Gastroesophageal sphincter (tissue), 3 donors: ENCODE measurements around the gene AMPD1.

Experiments used
- EP300 ChIP-seq: sonication (generic); formaldehyde crosslinking; IDR thresholded peaks from one replicate; pipeline ENCODE4 v1.6.1; 2017; ENCODE audit warnings: antibody characterized with exemption, mild to moderate bottlenecking
- POLR2A ChIP-seq, 2 donors: fragments of 450-650 bp; IDR thresholded peaks; one replicate each; pipeline ENCODE4 v1.6.1; 2017; ENCODE audit warnings: antibody characterized with exemption in 2 of 2, mild to moderate bottlenecking in 2 of 2, moderate library complexity in 1 of 2
- POLR2AphosphoS5 ChIP-seq: sonication (generic); formaldehyde crosslinking; IDR thresholded peaks from one replicate; pipeline ENCODE4 v1.6.1; 2017; ENCODE audit warnings: antibody characterized with exemption
- TF ChIP-seq, protein P1 (sequence below), 4 experiments: fragments of 200-600 bp in 2 of 4; fragments of 450-650 bp in 2 of 4; sonication (generic) in 1 of 4; IDR thresholded peaks; one replicate each; pipeline ENCODE4 v1.5.1; 2017 to 2019; ENCODE audit warnings: antibody characterized with exemption in 4 of 4, mild to moderate bottlenecking in 2 of 4, moderate library complexity in 2 of 4

DNA sequence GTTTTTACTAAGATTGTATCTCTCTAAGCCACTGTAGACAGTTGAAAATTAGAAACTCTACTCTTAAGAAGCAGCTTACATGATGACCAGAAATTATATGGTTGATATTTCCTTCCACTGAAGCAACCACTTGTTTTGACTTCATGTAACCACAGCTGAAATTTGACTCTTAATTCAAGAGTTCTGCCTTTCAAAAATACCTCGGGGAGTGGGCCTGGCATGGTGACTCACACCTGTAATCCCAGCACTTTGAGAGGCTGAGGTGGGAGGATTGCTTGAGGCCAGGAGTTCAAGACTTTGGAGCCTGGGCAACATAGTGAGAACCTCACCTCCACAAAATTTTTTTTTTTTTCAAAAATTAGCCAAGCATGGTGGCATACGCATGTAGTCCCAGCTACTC, 4.3 kb downstream of the AMPD1 start:
- TF ChIP-seq, protein P1, sequence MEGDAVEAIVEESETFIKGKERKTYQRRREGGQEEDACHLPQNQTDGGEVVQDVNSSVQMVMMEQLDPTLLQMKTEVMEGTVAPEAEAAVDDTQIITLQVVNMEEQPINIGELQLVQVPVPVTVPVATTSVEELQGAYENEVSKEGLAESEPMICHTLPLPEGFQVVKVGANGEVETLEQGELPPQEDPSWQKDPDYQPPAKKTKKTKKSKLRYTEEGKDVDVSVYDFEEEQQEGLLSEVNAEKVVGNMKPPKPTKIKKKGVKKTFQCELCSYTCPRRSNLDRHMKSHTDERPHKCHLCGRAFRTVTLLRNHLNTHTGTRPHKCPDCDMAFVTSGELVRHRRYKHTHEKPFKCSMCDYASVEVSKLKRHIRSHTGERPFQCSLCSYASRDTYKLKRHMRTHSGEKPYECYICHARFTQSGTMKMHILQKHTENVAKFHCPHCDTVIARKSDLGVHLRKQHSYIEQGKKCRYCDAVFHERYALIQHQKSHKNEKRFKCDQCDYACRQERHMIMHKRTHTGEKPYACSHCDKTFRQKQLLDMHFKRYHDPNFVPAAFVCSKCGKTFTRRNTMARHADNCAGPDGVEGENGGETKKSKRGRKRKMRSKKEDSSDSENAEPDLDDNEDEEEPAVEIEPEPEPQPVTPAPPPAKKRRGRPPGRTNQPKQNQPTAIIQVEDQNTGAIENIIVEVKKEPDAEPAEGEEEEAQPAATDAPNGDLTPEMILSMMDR (IDR thresholded peaks at IDR 0.05): no peak
- no peak for TF ChIP-seq POLR2A (IDR thresholded peaks at IDR 0.05)
- no peak for TF ChIP-seq POLR2AphosphoS5
- TF ChIP-seq EP300: no peak
